GM21723 (cell line): ENCODE data around the gene RIBC2.

Experiments used
- ATAC-seq: cut with Tn5 transposase; IDR thresholded peaks from one replicate; pipeline ENCODE4 v1.9.1; 2021; ENCODE audit warnings: mild to moderate bottlenecking, moderate library complexity; ENCODE audit not compliant: unreplicated experiment

Gene RIBC2

DNA sequence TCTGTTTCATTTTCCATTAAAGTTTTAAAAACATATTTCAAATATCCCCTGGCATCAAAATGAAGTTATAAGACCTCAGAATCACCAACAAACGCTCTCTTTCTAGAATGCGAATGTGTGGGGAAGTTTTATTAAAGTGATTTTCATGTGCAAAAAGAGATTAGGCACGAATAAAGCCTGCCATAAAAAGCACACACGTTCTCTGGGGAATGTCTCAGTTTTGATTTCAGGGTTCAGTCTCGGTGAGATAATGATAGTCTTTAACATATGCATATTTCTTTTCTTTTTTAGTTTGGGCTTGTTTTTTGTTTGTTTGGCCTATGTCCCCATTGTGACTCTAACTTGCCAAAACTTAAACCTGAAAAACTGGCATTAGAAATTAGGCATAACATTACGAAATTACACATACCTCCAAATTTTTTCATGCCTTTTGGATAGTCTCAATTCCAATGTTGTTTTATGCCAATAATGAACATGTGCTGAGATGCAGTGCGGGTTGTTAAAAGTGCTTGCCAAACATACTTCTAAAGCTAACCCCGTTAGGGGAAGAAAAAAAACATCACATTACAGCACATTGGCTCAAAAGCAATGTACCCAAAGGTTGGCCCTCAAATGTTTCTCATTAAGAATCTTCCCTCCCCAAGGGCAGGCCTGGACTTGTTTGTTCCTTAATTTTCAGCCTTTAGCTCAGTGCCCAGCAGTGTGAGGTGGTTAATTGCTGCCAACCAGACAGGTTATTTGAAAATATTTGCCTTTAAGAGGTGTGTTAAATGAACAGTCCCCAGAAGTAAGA is 56.0 kb downstream of the RIBC2 start:
- ATAC-seq = no peak

DNA sequence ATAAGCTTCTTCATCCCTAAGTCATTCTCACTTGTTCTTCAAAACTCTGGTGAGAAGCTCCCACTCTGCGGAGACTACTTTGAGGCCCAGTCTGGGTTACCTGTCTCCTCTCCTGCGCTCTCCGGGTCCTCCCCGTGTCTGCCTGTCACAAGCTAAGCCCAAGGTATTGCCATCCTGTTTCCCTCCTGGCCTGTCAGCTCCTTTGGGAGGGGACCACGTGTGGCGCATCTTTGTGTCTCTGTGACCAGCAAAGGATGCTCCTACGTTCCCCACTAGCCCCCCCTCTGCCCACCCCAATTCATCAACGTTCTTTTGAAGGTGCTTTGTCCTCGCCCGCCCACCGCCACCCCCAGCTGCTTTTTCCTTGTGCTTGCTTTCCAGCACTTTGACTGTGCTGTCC is 57.4 kb downstream of the RIBC2 start:
- ATAC-seq = no peak

DNA sequence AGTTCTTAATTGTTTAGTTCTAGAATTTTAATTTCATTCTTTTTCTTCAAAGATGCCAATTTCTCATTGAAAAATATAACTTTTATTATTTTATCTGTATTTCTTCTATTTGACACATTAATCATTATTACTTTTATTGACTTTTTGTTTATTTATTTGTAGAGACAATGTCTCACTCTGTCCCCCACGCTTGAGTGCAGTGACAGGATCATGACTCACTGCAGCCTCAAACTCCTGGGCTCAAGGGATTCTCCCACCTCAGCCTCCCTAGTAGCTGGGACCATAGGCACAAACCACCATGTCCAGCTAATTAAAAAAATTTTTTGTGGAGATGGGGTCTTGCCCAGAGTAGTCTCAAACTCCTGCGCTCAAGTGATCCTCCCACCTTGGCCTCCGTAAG is 58.9 kb downstream of the RIBC2 start:
- no peak for ATAC-seq

DNA sequence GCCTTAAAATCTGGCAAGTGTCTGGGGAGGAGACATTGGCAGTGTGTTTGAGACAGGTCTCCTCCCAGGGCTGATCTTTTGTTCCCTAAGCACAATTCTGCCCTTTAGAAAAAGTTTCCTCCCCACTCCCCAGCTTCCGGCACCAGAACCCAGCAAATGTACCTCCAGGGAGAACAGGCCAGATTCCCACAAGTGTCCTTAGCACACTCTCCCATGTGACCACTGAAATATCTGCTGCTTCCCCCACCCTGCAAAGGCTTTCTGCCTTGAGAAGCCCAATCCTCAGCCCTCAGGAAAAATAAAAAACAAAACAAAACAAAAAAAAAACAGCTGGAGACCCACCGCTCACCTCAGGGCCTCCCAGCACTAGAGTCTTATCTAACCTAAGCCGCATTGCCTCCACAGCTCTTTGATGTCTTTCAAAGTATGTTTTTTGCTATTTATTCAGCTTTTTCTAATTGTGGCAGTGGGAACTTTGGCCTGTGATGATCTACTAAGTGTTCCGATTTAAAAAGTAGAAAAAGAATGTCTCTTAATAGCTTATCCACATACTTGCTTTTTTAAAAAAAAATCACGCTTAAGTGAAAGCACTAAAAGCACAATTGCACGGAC is 60.2 kb downstream of the RIBC2 start:
- ATAC-seq = no peak

DNA sequence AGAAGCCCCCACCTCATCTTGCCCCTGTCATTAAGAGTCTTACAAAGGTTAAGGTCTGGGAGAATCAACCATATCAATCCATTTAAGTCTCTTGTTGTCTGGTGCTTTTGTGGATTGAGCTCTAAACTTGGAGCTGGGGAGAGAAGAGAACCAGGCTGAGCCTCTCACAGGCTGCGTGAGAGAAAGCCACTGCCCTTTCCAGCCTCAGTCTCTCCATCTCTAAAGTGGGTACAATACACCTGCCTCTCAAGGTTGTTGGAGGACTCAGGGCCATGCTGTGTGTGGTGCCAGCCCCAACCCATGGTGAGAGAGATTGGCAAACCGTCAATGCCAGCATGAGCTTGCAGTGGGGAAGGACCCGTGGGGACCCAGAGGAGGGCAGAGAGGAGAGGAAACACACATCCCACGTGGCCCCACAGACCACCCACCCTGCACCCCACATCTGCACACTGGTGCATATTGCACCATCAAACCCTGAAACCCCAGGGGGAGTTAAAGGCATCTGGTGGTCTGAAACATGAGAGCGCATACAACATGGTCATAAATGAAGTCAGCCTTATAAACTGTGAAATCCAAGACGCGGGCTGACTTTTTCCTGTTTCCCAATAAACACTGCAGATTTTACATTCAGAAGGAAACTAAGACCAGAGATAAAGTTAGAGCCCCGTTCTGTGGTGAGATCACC is 61.7 kb downstream of the RIBC2 start:
- ATAC-seq = no peak

DNA sequence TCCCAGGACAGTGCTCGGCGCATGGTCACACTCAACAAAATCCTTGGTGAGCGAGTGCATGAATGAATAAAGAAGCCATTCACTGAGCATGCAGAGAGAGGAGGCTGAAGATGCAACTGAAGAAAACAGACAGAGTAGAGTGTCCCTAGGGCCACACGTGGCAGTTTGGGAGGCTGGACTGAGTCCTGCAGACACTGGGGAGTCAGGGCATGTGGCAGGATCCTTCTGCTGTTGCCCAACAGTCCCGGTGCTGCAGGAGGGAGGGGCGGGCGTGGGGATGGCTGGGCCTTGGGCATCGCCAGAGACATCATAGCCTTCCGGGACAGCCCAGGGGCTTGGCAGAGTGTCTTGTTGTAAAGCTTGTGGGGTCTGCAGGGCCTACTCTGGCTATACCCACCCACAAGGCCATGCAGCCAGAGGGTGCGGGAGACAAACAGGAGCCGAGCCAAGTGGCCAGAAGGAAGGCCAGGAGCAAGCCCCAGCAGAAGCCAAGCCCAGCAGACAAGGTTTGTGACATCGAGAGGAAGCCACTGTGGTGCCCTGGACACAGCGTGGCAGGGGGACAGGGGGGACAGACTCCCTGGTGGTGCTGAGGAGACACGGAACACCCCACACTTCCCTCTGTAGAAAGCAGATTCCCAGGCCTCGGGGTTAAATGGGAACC is 62.5 kb downstream of the RIBC2 start:
- no peak for ATAC-seq

DNA sequence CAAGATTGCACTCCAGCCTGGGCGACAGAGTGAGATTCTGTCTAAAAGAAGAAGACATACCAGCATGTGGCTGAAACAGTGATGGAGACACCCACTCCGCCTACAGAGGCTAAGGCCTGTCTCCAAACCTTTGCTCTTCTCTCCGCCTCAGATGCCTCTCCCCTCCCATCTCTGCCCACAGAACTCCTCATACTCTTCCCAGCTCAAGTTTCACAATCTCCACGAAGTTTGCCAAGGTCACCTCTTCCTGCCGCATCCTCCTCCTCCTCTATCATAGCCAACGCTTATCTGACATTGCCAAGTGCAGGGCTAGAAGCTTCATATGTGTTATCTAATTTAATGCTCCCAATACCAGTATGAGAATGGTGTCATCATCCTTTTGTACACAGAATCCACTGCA is 63.3 kb downstream of the RIBC2 start:
- no peak for ATAC-seq

DNA sequence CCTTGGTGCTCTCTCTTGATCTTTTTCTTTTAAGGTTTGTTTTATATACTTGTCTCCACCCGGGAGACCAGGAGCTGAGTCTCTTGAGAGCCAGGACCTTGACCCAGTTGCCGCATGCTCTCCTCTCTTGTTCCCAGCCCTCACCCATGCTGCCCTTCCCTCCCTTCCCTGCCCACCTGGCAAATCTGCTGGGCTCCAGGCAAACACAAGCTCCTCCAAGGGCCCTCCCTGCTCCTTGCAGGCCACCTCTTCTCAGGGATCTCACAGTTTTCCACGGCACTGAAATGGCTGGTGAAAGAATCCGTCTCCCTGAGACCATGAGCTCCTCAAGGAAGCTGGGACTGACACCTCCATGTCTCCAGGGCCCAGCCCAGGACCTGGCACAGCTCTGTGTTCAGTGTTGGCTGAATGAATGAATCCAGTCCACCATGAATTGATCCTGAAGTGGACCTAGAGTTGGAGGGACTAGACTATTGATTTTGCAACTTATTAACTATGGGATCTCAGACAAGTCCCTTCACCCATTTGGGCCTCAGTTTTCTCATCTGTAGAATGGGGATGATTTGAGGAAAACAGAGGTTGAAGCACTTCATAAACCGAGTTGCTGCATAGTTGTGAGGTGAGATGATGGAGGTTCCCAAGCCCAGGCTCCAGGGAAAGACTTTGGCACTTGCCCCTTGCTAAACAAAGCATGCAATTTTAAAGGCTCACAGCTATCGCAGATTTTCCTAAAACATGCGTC is 64.0 kb downstream of the RIBC2 start:
- ATAC-seq = no peak

DNA sequence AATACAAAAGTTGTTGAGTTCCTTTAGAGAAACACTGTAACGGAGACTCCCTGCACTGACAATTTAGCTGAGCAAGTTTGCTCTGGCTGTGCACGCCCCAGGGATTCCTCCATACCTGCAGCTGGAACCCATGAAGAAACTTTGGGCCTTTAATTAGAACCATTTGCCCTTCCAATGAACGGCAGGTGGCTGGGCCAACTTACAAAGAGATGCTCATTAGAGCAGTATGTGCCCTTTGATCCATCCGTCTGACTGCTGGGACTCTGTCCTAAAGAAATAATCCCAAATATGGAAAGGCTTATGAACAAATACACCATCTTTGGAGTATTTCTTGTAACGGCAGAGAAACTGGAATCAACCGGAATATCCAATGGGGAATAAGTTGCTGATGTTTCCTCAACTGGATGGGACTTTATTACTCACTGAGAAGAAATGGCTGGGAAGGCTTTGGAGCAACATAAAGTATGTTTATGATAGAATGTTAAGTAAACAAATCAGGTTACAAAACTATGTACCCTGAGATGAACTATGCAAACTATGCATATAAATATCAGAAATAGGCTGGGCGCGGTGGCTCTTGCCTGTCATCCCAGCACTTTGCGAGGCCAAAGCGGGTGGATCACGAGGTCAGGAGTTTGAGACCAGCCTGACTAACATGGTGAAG is 64.7 kb downstream of the RIBC2 start:
- ATAC-seq = no peak

DNA sequence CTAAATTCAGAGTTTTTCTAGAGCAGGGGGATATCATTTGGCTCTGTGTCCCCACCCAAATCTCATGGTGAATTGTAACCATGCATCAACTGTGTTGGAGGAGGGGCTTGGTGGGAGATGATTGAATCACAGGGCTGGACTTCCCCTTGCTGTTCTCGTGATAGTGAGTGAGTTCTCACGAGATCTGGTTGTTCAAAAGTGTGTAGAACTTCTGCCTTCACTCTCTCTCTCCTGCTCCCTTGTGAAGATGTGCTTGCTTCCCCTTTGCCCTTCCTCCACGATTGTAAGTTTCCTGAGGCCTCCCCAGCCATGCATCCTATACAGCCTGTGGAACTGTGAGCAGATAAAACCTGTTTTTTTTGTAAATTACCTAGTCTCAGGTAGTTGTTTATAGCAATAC is 67.2 kb downstream of the RIBC2 start:
- no peak for ATAC-seq

DNA sequence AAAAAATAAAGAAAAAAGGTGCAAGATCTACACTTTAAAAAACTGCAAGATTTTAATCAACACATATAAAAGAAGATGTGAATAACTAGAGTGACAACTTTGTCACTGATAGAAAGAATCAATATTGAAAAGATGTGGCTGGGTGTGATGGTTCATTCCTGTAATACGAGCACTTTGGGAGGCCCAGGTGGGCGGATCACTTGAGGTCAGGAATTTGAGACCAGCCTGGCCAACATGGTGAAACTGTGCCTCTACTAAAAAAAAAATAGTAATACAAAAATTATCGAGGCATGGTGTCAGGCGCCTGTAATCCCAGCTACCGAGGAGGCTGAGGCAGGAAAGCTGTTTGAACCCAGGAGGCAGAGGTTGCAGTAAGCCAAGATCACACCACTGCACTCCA is 68.2 kb downstream of the RIBC2 start:
- no peak for ATAC-seq
